ENCODE measurements around the gene MATR3.
"Not testable (repeated sequence)": the region's sequence is repeated elsewhere in the genome, so short reads cannot be mapped to it uniquely, and the experiment has no call there.

MATR3 gene

GRCh38 chr5:139293507-139294373, at the start of gene MATR3:
Gene MATR3 (plus strand): TSS chr5:139293740. CDS start chr5:139307416, 13,676 bp downstream.
- DNase-seq: peak; percentile 95

GRCh38 chr5:139245637-139246339, 47.8 kb upstream of the MATR3 start:
- no peak for DNase-seq

GRCh38 chr5:139246394-139246793, 47.1 kb upstream of the MATR3 start:
- peak; percentile 69 for DNase-seq

- DNase-seq: no peak
These were observed 44.6 kb upstream of the MATR3 start for GRCh38 chr5:139248826-139249453.

GRCh38 chr5:139251281-139251687, 42.3 kb upstream of the MATR3 start:
- DNase-seq: no peak

- no peak for DNase-seq
These were observed 41.7 kb upstream of the MATR3 start for GRCh38 chr5:139251695-139252288.

- DNase-seq: no peak
These were observed 40.4 kb upstream of the MATR3 start for GRCh38 chr5:139253115-139253514.

GRCh38 chr5:139256820-139257219, 36.7 kb upstream of the MATR3 start:
- no peak for DNase-seq

GRCh38 chr5:139262059-139262741, 31.3 kb upstream of the MATR3 start:
- no peak for DNase-seq

GRCh38 chr5:139262742-139263445, 30.6 kb upstream of the MATR3 start:
- peak; percentile 83 for DNase-seq

- no peak for DNase-seq
These were observed 30.0 kb upstream of the MATR3 start for GRCh38 chr5:139263536-139263935.

GRCh38 chr5:139263946-139264345, 29.6 kb upstream of the MATR3 start:
- no peak for DNase-seq

GRCh38 chr5:139265001-139265400, 28.5 kb upstream of the MATR3 start:
- DNase-seq: no peak

- DNase-seq: no peak
These were observed 27.3 kb upstream of the MATR3 start for GRCh38 chr5:139266236-139266635.

GRCh38 chr5:139267481-139267880, 26.1 kb upstream of the MATR3 start:
- no peak for DNase-seq

- DNase-seq: no peak
These were observed 25.0 kb upstream of the MATR3 start for GRCh38 chr5:139268364-139269202.

GRCh38 chr5:139270718-139271117, 22.8 kb upstream of the MATR3 start:
- DNase-seq: not testable (repeated sequence)

- no peak for DNase-seq
These were observed 22.1 kb upstream of the MATR3 start for GRCh38 chr5:139271201-139272027.

- DNase-seq: no peak
These were observed 20.8 kb upstream of the MATR3 start for GRCh38 chr5:139272471-139273321.

All from activated CD8-positive, alpha-beta memory T cell treated with anti-CD3 and anti-CD28 coated beads for 24 hours (primary cell).